IMR-90 (cell line): ENCODE results near the gene EPS15. TPM values are rescaled to one million over a fixed set of nuclear protein-coding genes. Genes with fewer than 3 reads are reported as not detected.
"Not testable (repeated sequence)": the region's sequence is repeated elsewhere in the genome, so short reads cannot be mapped to it uniquely, and the experiment has no call there.

Experiments used
- ATAC-seq: fragments of 200-7000 bp; cut with Tn5 transposase; 2 replicates; pipeline ENCODE4 v1.9.1; 2020; ENCODE audit warnings: low read depth, mild to moderate bottlenecking, moderate library complexity
- BruUV-seq: library from RNA; stranded (reverse); fragments of 400-500 nt; replicated peaks from 2 replicates; lab custom pipeline; 2021; lab: Mats Ljungman, UMichigan
- CTCF ChIA-PET: fragments of 300-600 bp; formaldehyde crosslinking; extraction: SDS; loops from one replicate; lab custom pipeline; 2021; ENCODE audit warnings: antibody characterized with exemption; lab: Yijun Ruan, JAX
- POLR2A ChIA-PET: fragments of 300-600 bp; sonication (Branson Sonifier 250); formaldehyde crosslinking; loops from one replicate; lab custom pipeline; 2022; ENCODE audit warnings: antibody characterized with exemption; ENCODE audit not compliant: unreplicated experiment; lab: Charles Lee
- DNase-seq: peaks from one replicate; pipeline ENCODE4 v3.0.0; 2013
- H2AFZ ChIP-seq: replicated peaks from 2 replicates; pipeline ENCODE3; 2013; ENCODE audit warnings: low read length, mild to moderate bottlenecking; ENCODE audit not compliant: poor library complexity
- H2AK5ac ChIP-seq: 2 replicates; pipeline ENCODE4 v1.6.1; 2013; ENCODE audit warnings: low read depth, low read length, inconsistent platforms
- H2AK9ac ChIP-seq: replicated peaks from 2 replicates; pipeline ENCODE3; 2013; ENCODE audit warnings: mild to moderate bottlenecking, low read depth, low read length, moderate library complexity; ENCODE audit not compliant: poor library complexity
- H2BK120ac ChIP-seq: 2 replicates; pipeline ENCODE4 v1.6.1; 2013; ENCODE audit warnings: low read depth, low read length, inconsistent platforms
- H2BK15ac ChIP-seq: 3 replicates; pipeline ENCODE4 v1.6.1; 2013; ENCODE audit warnings: low read depth, low read length, inconsistent platforms
- H2BK20ac ChIP-seq: 2 replicates; pipeline ENCODE4 v1.6.1; 2013; ENCODE audit warnings: low read depth, mild to moderate bottlenecking, inconsistent platforms, low read length, moderate library complexity
- H2BK5ac ChIP-seq: 2 replicates; pipeline ENCODE4 v1.6.1; 2013; ENCODE audit warnings: mild to moderate bottlenecking, low read depth, low read length, inconsistent platforms; ENCODE audit not compliant: poor library complexity, severe bottlenecking
- H3K14ac ChIP-seq: replicated peaks from 2 replicates; pipeline ENCODE4 v1.6.1; 2013; ENCODE audit warnings: low read depth, low read length, inconsistent platforms
- H3K18ac ChIP-seq: 2 replicates; pipeline ENCODE4 v1.6.1; 2013; ENCODE audit warnings: low read depth, low read length, control low read depth
- H3K23ac ChIP-seq: 2 replicates; pipeline ENCODE4 v1.6.1; 2013; ENCODE audit warnings: low read depth, low read length, inconsistent platforms
- H3K27ac ChIP-seq: 2 replicates; pipeline ENCODE4 v1.5.1; 2013; ENCODE audit warnings: mild to moderate bottlenecking, control low read depth, low read length; ENCODE audit not compliant: insufficient read depth
- H3K27me3 ChIP-seq: 2 replicates; pipeline ENCODE4 v1.6.1; 2013; ENCODE audit warnings: low read length; ENCODE audit not compliant: control insufficient read depth, insufficient read depth
- H3K36me3 ChIP-seq: 2 replicates; pipeline ENCODE4 v1.6.1; 2013; ENCODE audit warnings: low read length, mixed read lengths; ENCODE audit not compliant: control insufficient read depth, insufficient read depth
- H3K4ac ChIP-seq: 2 replicates; pipeline ENCODE4 v1.6.1; 2013; ENCODE audit warnings: low read depth, low read length, inconsistent platforms
- H3K4me1 ChIP-seq: 2 replicates; pipeline ENCODE4 v1.6.1; 2013; ENCODE audit warnings: low read length, mixed read lengths; ENCODE audit not compliant: control insufficient read depth, insufficient read depth
- H3K4me2 ChIP-seq: 2 replicates; pipeline ENCODE4 v1.6.1; 2013; ENCODE audit warnings: low read depth, mild to moderate bottlenecking, control low read depth, low read length, moderate library complexity
- H3K4me3 ChIP-seq: 2 replicates; pipeline ENCODE4 v1.5.1; 2013; ENCODE audit warnings: low read depth, mild to moderate bottlenecking, control low read depth, low read length, moderate library complexity; ENCODE audit not compliant: insufficient read depth
- H3K56ac ChIP-seq: 2 replicates; pipeline ENCODE4 v1.6.1; 2013; ENCODE audit warnings: low read length, inconsistent platforms; ENCODE audit not compliant: insufficient read depth; ENCODE audit errors: extremely low read depth
- H3K79me1 ChIP-seq, 2 experiments: 2 replicates each; pipeline ENCODE4 v1.6.1; 2013; ENCODE audit warnings: low read length in 2 of 2, inconsistent platforms in 1 of 2, low read depth in 1 of 2
- H3K9ac ChIP-seq: 2 replicates; pipeline ENCODE4 v1.6.1; 2013; ENCODE audit warnings: low read depth, low read length, control low read depth
- H3K9me1 ChIP-seq: 2 replicates; pipeline ENCODE4 v1.6.1; 2013; ENCODE audit warnings: low read length, inconsistent platforms; ENCODE audit not compliant: insufficient read depth
- H3K9me3 ChIP-seq: 2 replicates; pipeline ENCODE4 v1.6.1; 2013; ENCODE audit warnings: low read length; ENCODE audit not compliant: control insufficient read depth, insufficient read depth
- H4K20me1 ChIP-seq: 2 replicates; pipeline ENCODE4 v1.6.1; 2013; ENCODE audit warnings: low read length, inconsistent platforms; ENCODE audit not compliant: insufficient read depth
- H4K5ac ChIP-seq: 2 replicates; pipeline ENCODE4 v1.6.1; 2013; ENCODE audit warnings: mild to moderate bottlenecking, low read depth, low read length, control low read depth
- H4K8ac ChIP-seq, 2 experiments: 2 replicates each; pipeline ENCODE4 v1.6.1; 2013; ENCODE audit warnings: low read depth in 2 of 2, low read length in 2 of 2, control low read depth in 1 of 2, inconsistent platforms in 1 of 2
- H4K91ac ChIP-seq: 2 replicates; pipeline ENCODE4 v1.6.1; 2013; ENCODE audit warnings: low read depth, low read length, inconsistent platforms; ENCODE audit not compliant: insufficient read depth
- CTCF ChIP-seq: conservative IDR thresholded peaks from 2 replicates; pipeline ENCODE4 v1.5.1; 2012; ENCODE audit warnings: mild to moderate bottlenecking, low read depth, low read length, improper control_type of control experiment
- POLR2A ChIP-seq: IDR thresholded peaks from 2 replicates; pipeline ENCODE4 v1.6.1; 2012; ENCODE audit warnings: mild to moderate bottlenecking, low read depth, low read length
- RAD21 ChIP-seq: IDR thresholded peaks from 2 replicates; pipeline ENCODE4 v1.6.1; 2012; ENCODE audit warnings: low read length, improper control_type of control experiment
- whole genome bisulfite sequencing, 2 experiments: methylation state at CpG; one replicate each; pipeline versions ENCODE4 v1.1.5 to v1.1.7; 2013; ENCODE audit warnings: missing lambda C conversion rate in 2 of 2; ENCODE audit not compliant: insufficient read length in 1 of 2; ENCODE audit errors: extremely low coverage in 2 of 2; 5-methylcytosine and 5-hydroxymethylcytosine counted together
- dilution Hi-C: fragments of 300-500 bp; cut with HindIII; formaldehyde crosslinking; loops from one replicate; pipeline ENCODE4 v1.14.3; 2018; ENCODE audit warnings: low sequenced_read_pairs; ENCODE audit not compliant: unreplicated experiment
- in situ Hi-C: fragments of 300-500 bp; cut with MboI; formaldehyde crosslinking; loops from 3 replicates; pipeline ENCODE4 v1.14.3; 2019; ENCODE audit warnings: low sequenced_read_pairs, inconsistent platforms, mixed read lengths
- intact Hi-C: fragments of 100-400 bp; cut with micrococcal nuclease; formaldehyde crosslinking; loops from 2 replicates; pipeline ENCODE4 v1.10.0; 2022
- polyA plus RNA-seq, 3 experiments: library from polyadenylated mRNA; depleted of rRNA; stranded (reverse); fragments of >200 nt; gene quantifications; 2 replicates each; pipeline ENCODE4 v1.2.3, GENCODE V29; 2012; ENCODE audit warnings: low replicate concordance in 1 of 3
- total RNA-seq: library from RNA; depleted of rRNA; stranded (reverse); fragments of >200 nt; gene quantifications from 2 replicates; pipeline ENCODE4 v1.2.3, GENCODE V29; 2012

EPS15 gene
- total and polyA plus RNA-seq, 2 of the 4 experiments (the other 2 are of a cell fraction) = 17.6 to 38.0 TPM

DNA sequence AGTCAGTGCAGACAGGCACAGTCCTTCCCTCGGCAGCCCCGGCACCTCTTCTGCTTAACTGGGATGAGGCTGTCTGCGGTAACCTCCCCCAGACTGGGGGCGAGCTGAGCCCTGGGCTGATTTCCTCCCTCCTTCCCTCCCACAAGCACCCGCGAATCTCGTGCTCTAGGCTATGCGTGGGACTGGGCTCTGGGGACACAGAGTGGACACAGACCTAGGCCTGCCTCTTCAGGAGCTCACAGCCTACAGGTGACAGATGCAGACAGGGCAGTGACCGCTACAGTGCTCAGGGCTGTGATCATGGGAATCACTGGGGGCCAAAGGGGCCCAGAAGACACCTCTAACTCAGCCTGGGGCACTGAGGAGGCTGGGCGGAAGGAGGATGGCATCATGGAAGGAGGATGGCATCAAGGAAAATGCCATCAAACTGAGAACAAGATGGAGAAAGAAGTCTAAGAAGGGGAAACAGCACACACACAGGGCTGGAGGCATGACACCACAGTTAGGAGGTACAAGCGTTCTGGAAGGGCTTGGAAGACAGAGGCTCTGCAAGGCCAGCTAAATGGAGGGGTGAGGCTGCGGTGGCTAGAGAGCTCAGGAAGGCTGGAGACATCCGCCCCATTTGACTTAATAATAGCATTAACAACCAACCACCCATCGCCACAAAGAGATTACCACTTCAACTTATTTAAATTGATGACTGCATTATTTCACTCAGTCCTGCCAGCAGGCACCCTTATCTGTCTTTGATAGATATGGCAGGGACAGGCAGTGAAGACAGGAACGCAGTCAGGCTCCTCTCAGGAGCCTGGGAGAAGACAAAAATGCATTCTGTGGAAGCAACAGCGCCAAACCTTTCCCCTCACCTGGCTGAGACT is 192.9 kb downstream of the EPS15 start (continued):
- no peak for TF ChIP-seq CTCF
- no peak for TF ChIP-seq RAD21

DNA sequence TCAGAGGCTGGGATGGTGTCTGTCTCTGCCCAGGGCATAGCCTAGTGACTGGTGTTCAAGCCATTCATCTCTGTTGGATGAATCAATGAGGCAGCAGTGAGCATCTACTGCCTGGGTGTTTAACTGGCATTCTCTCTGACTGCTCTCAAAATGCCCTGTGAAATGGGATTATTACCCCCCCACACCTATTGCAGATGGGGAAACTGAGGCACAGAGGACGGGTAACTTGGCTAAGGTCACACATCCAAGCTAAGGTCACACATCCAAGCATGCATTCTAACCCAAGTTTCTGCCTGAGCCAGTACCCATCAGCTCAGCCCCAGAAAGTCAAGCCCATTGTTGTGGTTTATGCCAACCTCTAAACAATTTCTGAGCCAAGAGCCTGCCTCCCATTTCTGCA is 193.7 kb downstream of the EPS15 start:
- CTCF ChIA-PET = interaction anchor here (0.6 kb wide), 1 partner anchor 11 kb away, joined by 3 read pairs; no protein-coding TSS in a partner anchor

DNA sequence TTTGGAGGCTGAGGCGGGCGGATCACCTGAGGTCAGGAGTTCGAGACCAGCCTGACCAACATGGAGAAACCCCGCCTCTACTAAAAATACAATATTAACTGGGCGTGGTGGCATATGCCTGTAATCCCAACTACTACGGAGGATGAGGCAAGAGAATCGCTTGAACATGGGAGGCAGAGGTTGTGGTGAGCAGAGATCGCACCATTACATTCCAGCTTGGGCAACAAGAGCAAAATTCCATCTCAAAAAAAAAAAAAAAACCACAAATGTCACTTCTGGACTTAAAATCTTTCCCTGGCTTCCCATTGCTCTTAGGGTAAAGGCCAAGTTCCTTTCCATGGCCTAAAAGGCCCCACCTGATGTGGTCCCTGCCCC is 194.1 kb downstream of the EPS15 start:
- H4K5ac ChIP-seq, H2AFZ ChIP-seq, CTCF ChIA-PET, H4K8ac ChIP-seq, H3K14ac ChIP-seq, H3K56ac ChIP-seq, in situ Hi-C loops, H3K4ac ChIP-seq, H2BK120ac ChIP-seq, H2BK15ac ChIP-seq, H3K79me1 ChIP-seq, H3K9ac ChIP-seq, H3K27ac ChIP-seq, dilution Hi-C loops, H3K27me3 ChIP-seq, H4K91ac ChIP-seq, H4K20me1 ChIP-seq, ATAC-seq, H3K23ac ChIP-seq, H2AK5ac ChIP-seq, BruUV-seq, H2BK5ac ChIP-seq, intact Hi-C loops, POLR2A ChIA-PET, H3K4me2 ChIP-seq, H3K9me3 ChIP-seq, H3K18ac ChIP-seq, DNase-seq, H3K9me1 ChIP-seq, H2BK20ac ChIP-seq, H3K4me3 ChIP-seq, H3K36me3 ChIP-seq, H3K4me1 ChIP-seq, H2AK9ac ChIP-seq: not testable (repeated sequence)
- no CpG with 5 or more reads among the region's 8 CpGs for WGBS, 2 experiments

More for the DNA sequence above, 193.7 kb downstream of the EPS15 start:
- dilution Hi-C loops (no loop called here), in situ Hi-C loops (no loop called here), intact Hi-C loops (no loop called here)
- H2BK120ac ChIP-seq = no peak overlapping the region
- no peak overlapping the region for H3K27ac ChIP-seq
- H2BK20ac ChIP-seq = no peak overlapping the region
- no peak overlapping the region for H2BK5ac ChIP-seq
- peaks cover 2% of the 10 kb centered on the region for H3K4me1 ChIP-seq
- no peak overlapping the region for H3K9ac ChIP-seq
- DNase-seq (no peak), ATAC-seq (no peak)
- no peak overlapping the region for H2AK5ac ChIP-seq
- H2AK9ac ChIP-seq = no peak overlapping the region
- no peak overlapping the region for H4K8ac ChIP-seq
- H4K20me1 ChIP-seq = no peaks in the 10 kb centered on the region
- no peak overlapping the region for H3K4ac ChIP-seq
- H3K4me2 ChIP-seq = no peak overlapping the region
- BruUV-seq = no TSS peak
- WGBS, 2 experiments = no CpG with 5 or more reads among the region's 1 CpG
- no peak overlapping the region for H3K4me3 ChIP-seq
- POLR2A ChIA-PET = no interaction called here
- H3K36me3 ChIP-seq = no peaks in the 10 kb centered on the region
- no peak overlapping the region for H4K91ac ChIP-seq
- TF ChIP-seq POLR2A = no peak
- no peak overlapping the region for H3K18ac ChIP-seq
- no peaks in the 10 kb centered on the region for H3K79me1 ChIP-seq
- no peaks in the 10 kb centered on the region for H3K9me1 ChIP-seq
- H3K9me3 ChIP-seq = no peaks in the 10 kb centered on the region; the same call in 1 of the 2 replicates
- H3K27me3 ChIP-seq = peaks cover 4% of the 10 kb centered on the region; the same call in 1 of the 2 replicates
- no peak overlapping the region for H2AFZ ChIP-seq
- H3K23ac ChIP-seq = no peak overlapping the region
- no peak overlapping the region for H4K5ac ChIP-seq
- no peak overlapping the region for H3K14ac ChIP-seq
- no peak overlapping the region for H2BK15ac ChIP-seq
- no peak overlapping the region for H3K56ac ChIP-seq
